Upper lobe of left lung (tissue), 4 donors: ENCODE results near the gene NCAPD3.

Experiments
- POLR2A ChIP-seq, 4 donors: fragments of 450-650 bp; IDR thresholded peaks; one replicate each; pipeline ENCODE4 v1.5.1; 2016 to 2017; ENCODE audit warnings: antibody characterized with exemption in 4 of 4, mild to moderate bottlenecking in 2 of 4
- TF ChIP-seq, protein P1 (sequence below), 6 experiments: fragments of 450-650 bp in 4 of 6; fragments of 200-600 bp in 2 of 6; sonication (generic) in 2 of 6; IDR thresholded peaks; one replicate each; pipeline ENCODE4 v1.5.1; 2016 to 2019; ENCODE audit warnings: antibody characterized with exemption in 6 of 6

DNA sequence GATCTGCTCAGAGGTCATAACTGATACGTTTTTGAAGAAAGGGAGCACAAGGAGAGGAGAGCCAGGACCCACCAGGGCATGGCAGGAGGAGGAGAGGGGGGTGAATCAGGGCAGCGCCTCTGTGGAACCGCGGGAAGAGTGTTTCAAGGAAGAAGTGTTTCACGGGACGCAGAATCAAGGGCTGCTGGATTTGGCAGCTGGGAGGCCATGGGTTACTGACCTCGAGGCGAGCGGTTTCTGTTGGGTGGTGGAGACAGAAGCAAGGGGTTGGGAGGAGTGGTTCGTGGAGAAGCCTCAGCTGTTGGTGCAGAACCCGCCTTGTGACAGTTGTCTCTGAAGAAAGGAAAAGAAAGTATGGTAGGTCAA, 13.8 kb upstream of the NCAPD3 start:
- TF ChIP-seq POLR2A (IDR thresholded peaks at IDR 0.05) = no peak
- TF ChIP-seq, protein P1, sequence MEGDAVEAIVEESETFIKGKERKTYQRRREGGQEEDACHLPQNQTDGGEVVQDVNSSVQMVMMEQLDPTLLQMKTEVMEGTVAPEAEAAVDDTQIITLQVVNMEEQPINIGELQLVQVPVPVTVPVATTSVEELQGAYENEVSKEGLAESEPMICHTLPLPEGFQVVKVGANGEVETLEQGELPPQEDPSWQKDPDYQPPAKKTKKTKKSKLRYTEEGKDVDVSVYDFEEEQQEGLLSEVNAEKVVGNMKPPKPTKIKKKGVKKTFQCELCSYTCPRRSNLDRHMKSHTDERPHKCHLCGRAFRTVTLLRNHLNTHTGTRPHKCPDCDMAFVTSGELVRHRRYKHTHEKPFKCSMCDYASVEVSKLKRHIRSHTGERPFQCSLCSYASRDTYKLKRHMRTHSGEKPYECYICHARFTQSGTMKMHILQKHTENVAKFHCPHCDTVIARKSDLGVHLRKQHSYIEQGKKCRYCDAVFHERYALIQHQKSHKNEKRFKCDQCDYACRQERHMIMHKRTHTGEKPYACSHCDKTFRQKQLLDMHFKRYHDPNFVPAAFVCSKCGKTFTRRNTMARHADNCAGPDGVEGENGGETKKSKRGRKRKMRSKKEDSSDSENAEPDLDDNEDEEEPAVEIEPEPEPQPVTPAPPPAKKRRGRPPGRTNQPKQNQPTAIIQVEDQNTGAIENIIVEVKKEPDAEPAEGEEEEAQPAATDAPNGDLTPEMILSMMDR (IDR thresholded peaks at IDR 0.05) = no peak
